BJ (cell line): ENCODE data around the gene SRP9. TPM values are rescaled to one million over a fixed set of nuclear protein-coding genes. Genes with fewer than 3 reads are reported as not detected.

ENCODE experiments used
- CTCF ChIA-PET: fragments of 350-600 bp; formaldehyde crosslinking; extraction: SDS; loops from one replicate; lab custom pipeline; 2021; ENCODE audit warnings: antibody characterized with exemption, inconsistent platforms; lab: Yijun Ruan, JAX
- POLR2A ChIA-PET: fragments of 300-600 bp; sonication (Branson Sonifier 250); formaldehyde crosslinking; extraction: SDS; loops from one replicate; lab custom pipeline; 2021; ENCODE audit warnings: antibody characterized with exemption; lab: Charles Lee
- DNase-seq: peaks from one replicate; pipeline ENCODE4 v3.0.0-alpha.2; 2011; ENCODE audit warnings: low read depth
- H3K27me3 ChIP-seq: 2 replicates; pipeline ENCODE4 v1.6.0; 2011; ENCODE audit warnings: low read length; ENCODE audit not compliant: control insufficient read depth, insufficient read depth
- H3K36me3 ChIP-seq: 2 replicates; pipeline ENCODE4 v1.5.1; 2011; ENCODE audit warnings: low read length; ENCODE audit not compliant: control insufficient read depth, insufficient read depth
- H3K4me3 ChIP-seq: 2 replicates; pipeline ENCODE4 v1.5.1; 2011; ENCODE audit warnings: low read depth, mild to moderate bottlenecking, control low read depth, low read length
- polyA plus RNA-seq: library from polyadenylated mRNA; depleted of rRNA; stranded (reverse); fragments of >200 nt; gene quantifications from 2 replicates; pipeline ENCODE4 v1.2.3, GENCODE V29; 2011
- TF ChIP-seq, protein P1 (sequence below): IDR thresholded peaks from 2 replicates; pipeline ENCODE4 v1.5.1; 2011; ENCODE audit warnings: low read depth, mild to moderate bottlenecking, control low read depth, inconsistent platforms, low read length, moderate library complexity; ENCODE audit not compliant: insufficient read depth

The SRP9 gene
- polyA plus RNA-seq, 1 experiment, result 250 TPM

DNA sequence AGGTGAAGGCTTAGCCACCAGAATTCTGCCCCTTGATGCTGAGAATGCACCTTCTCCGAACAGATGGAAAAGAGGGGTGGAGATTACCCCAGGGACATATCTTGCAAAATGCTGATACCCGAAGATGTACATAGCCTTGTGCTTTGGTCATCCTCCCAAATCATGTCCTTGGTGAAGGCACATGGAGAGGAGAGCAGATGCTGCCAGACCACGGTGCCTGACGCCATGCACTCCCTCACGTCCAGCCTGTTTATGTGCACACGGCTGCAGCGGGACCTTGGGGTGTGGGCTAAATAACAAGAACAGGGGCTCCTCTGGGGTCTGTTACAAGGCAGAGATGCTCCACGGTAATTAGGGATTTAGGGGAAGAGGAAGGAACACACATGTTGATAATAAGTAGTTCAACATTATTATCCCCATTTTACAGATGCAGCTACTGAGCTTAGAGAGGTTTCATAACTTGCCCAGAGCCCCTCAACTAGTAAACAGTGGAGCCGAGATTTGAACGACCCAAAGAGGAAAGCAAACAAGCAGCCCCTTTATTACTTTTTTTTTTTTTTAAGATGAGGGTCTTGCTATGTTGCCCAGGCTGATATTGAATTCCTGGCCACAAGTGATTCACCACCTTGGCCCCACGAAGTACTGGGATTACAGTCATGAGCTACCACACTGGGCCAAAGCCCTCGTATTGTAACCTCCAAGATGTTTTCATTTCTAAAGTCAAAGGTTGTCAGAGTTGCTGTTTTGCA, 45.2 kb downstream of the SRP9 start:
- POLR2A ChIA-PET, result no interaction called here
- no peak for DNase-seq
- H3K4me3 ChIP-seq, result no peak overlapping the region
- CTCF ChIA-PET, result interaction anchor here (0.6 to 1.5 kb wide), 3 partner anchors 39 to 348 kb away, joined by 3 to 4 read pairs (median 3); no protein-coding TSS in a partner anchor
- no peaks in the 10 kb centered on the region for H3K27me3 ChIP-seq
- 0 out of 2 replicates have a peak, but pooled peaks cover 2% of the 10 kb centered on the region for H3K36me3 ChIP-seq
- TF ChIP-seq, protein P1, sequence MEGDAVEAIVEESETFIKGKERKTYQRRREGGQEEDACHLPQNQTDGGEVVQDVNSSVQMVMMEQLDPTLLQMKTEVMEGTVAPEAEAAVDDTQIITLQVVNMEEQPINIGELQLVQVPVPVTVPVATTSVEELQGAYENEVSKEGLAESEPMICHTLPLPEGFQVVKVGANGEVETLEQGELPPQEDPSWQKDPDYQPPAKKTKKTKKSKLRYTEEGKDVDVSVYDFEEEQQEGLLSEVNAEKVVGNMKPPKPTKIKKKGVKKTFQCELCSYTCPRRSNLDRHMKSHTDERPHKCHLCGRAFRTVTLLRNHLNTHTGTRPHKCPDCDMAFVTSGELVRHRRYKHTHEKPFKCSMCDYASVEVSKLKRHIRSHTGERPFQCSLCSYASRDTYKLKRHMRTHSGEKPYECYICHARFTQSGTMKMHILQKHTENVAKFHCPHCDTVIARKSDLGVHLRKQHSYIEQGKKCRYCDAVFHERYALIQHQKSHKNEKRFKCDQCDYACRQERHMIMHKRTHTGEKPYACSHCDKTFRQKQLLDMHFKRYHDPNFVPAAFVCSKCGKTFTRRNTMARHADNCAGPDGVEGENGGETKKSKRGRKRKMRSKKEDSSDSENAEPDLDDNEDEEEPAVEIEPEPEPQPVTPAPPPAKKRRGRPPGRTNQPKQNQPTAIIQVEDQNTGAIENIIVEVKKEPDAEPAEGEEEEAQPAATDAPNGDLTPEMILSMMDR, result no peak

- POLR2A ChIA-PET, result no interaction called here
- TF ChIP-seq, protein P1, result no peak
- H3K27me3 ChIP-seq, result no peaks in the 10 kb centered on the region
- DNase-seq, result no peak
- no peak overlapping the region for H3K4me3 ChIP-seq
- CTCF ChIA-PET, result no interaction called here
- H3K36me3 ChIP-seq, result 0 out of 2 replicates have a peak, but pooled peaks cover 2% of the 10 kb centered on the region
Measured at GRCh38 chr1:225823811-225824261, 46.2 kb downstream of the SRP9 start.

GRCh38 chr1:225824533-225824941, 46.9 kb downstream of the SRP9 start:
- ChIA-PET POLR2A (no interaction called here), CTCF (no interaction called here)
- 0 out of 2 replicates have a peak, but pooled peaks cover 2% of the 10 kb centered on the region for H3K36me3 ChIP-seq
- no peaks in the 10 kb centered on the region for H3K27me3 ChIP-seq
- TF ChIP-seq, protein P1, result no peak
- no peak overlapping the region for H3K4me3 ChIP-seq
- DNase-seq, result no peak

- CTCF ChIA-PET, result no interaction called here
- TF ChIP-seq, protein P1, result no peak
- POLR2A ChIA-PET, result no interaction called here
- Histone ChIP-seq H3K27me3 (no peaks in the 10 kb centered on the region), H3K36me3 (0 out of 2 replicates have a peak, but pooled peaks cover 2% of the 10 kb centered on the region), H3K4me3 (no peak overlapping the region)
- DNase-seq, result no peak
Measured at GRCh38 chr1:225825078-225825477, 47.5 kb downstream of the SRP9 start.

GRCh38 chr1:225825607-225826007, 48.0 kb downstream of the SRP9 start:
- DNase-seq, result no peak
- CTCF ChIA-PET, result interaction anchor here (0.7 to 1.0 kb wide), 3 partner anchors 56 to 350 kb away, joined by 3 read pairs; no protein-coding TSS in a partner anchor
- TF ChIP-seq, protein P1, result no peak
- Histone ChIP-seq H3K4me3 (no peak overlapping the region), H3K27me3 (no peaks in the 10 kb centered on the region), H3K36me3 (0 out of 2 replicates have a peak, but pooled peaks cover 2% of the 10 kb centered on the region)
- POLR2A ChIA-PET, result interaction anchor here (0.7 kb wide), 1 partner anchor 9 kb away, joined by 3 read pairs; no protein-coding TSS in a partner anchor
